GM18519 (cell line): ENCODE measurements around the gene OSBPL5.
"Not testable (repeated sequence)": the region's sequence is repeated elsewhere in the genome, so short reads cannot be mapped to it uniquely, and the experiment has no call there.

Experiments
- ATAC-seq: cut with Tn5 transposase; IDR thresholded peaks from one replicate; pipeline ENCODE4 v1.9.1; 2021; ENCODE audit warnings: mild to moderate bottlenecking, moderate library complexity; ENCODE audit not compliant: unreplicated experiment, low FRiP score

Gene OSBPL5

GRCh38 chr11:3124821-3125220 lies 40.3 kb downstream of the OSBPL5 start:
- ATAC-seq, result no peak

DNA sequence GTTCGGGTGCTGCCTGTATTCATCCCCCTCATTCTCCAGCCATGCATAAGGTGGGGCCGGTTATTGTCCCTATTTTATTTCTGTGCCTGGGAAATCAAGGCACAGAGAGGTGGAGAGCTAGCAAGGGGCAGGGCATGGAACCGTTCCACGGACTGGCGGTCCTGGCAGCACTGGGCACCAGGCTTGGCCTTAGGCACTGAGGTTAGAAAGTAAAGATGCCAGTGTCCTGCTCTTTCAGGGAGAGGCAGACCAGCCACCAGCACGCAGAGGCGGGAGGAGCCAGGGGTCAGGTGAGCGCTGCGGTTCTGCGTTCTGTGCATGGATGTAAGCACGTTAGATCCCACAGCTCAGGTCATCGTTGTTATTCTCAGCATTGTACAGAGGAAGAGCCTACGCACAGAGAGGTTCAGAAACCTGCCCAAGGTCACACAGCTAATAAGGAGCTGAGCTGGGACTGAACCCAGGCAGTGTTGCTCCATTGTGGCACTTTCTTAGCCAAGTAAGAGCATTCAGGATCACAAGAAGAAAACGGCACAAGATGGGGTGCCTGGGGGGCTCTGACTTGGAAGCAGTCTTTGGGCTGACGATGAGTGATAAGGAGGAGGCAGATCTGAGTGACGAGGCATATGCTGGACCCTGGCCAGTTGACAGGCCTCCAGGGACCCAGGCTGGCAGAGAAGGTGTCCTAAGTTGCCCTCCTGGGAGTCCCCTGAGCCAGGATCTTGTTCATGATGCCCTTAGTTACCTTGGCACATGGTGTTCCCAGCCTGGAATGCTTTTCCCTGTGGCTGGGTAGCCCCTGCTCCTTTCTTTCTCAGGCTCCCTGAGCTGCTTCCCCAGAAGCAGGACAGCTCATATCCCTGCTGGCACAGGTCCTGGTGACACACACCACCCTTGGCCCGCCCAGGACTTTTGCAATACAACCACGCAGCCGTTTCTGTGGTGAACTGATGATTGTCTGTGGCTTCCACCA lies 41.1 kb downstream of the OSBPL5 start:
- no peak for ATAC-seq

DNA sequence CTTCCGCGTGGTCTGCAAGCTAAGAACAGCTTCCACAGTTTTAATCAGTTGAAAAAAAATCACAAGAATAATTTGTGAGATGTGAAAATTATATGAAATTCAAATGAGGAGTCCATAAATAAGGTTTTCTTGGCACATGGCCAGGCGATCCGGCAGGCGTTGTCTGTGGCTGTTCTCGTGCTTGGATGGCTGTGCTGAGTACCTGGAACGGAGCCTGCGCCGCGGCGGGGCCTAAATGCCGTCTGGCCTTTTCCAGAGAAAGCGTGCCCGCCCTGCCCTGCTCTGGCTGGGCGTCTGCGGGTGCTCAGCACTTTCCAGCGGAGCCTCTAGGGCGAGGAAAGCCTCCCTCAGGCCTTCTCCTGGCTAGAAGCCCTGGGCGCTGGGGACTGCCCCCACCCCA lies 41.8 kb downstream of the OSBPL5 start:
- ATAC-seq, result no peak

DNA sequence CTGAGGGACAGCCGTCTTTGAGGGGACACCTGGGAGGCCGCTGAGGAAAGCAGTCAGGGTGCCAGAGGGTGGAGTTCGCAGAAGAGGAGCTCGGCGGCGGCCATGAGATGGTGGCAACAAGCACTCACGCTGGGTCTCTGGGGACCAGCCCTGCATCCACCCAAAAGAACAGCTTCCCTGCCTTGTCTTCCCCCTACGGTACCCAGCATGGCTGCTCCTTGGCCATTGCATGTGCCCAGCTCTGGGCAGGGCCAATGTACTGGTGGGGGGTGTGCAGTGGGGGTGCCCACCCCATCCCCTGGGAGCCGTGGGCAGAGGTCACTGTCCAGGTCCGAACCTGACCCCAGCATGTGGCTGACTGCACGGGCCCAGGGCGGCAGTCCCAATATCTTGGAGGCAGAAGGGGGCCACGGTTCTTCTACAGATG lies 42.3 kb downstream of the OSBPL5 start:
- ATAC-seq, result no peak

DNA sequence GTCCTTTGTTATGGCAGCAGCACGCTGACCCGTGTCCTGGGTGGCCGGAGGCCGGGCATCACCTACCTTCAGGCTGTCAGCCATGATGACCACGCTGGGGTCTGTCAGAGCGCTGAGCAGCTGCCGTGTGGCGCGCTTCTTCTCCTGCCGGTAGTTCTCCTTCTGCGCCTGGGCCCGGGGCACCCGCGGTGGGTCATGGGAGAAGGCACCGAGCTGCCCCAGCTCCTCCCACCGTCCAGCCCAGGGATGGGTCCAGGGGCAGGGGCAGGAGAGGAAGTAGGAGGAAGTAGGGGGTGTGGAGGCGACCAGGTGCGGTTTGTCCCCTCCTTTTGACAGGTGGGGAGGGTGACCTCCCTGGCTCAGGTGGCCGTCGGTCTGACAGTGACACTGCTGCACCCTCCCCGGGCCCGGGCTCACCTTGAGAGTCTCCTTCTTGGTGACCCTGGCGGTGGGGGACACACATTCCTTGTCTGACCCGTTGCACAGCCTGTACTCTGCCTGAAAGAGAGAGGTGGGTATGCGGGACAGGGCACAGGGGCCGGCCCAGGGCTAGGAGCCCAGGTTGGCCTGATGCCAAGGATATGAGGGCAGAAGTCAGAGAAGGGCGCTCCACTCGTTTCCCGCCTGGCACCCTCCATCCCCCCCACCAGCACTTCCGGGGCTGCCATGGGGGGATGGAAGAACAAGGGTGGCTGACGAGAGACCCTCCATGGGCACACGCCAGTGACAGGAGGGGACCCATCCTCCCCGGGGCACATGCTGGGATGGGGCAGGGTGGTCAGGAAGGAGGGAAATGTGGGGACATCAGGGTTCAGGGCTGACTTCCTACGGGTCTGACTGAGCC lies 43.0 kb downstream of the OSBPL5 start:
- ATAC-seq, result no peak

DNA sequence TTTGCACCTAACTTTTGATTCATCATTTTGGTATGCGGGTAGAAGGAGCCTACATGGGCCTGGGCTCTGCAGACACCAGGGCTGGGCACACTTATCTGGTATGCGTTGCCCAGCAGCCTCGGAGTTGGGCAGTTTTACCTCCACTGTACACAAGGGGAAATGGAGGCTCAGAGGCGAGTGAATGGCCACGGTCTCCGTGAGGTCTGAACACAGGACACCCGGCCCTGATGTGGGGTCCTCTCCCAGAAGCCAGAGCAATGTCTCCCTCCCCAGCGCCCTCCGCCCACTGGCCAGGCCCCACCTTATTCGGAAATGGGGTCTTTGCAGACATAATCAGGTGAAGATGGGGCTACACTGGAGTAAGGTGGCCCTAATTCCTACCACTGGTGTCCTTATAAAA lies 43.7 kb downstream of the OSBPL5 start:
- ATAC-seq, result no peak

GRCh38 chr11:3120071-3120792 lies 44.9 kb downstream of the OSBPL5 start:
- ATAC-seq, result no peak

DNA sequence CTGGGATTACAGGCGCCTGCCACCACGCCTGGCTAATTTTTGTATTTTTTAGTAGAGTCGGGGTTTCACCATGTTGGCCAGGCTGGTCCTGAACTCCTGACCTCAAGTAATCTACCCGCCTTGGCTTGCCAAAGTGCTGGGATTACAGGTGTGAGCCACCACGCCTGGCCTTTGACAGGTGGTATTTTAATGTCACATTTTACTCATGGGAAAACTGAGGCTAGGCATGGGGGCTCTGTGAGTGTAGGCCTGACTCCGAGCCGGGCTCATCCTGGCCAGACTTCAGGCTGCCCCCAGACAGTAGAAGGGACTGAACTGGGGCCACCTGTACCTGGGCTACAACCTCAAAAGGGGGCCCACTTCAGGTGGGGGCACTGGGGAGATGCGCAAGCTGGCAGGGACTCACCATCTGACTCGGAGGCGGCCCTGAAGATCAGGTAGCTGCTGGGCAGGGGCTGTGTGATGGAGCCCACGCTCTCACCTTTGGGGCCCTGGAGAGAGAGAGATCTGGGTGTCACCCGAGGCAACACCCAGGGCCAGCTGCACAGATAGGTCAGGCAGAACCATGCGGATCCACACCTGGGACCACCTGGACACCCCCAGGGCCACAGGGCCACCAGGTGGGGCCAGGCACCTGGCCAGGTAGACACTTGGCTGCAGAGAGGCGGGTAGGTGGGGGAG lies 45.8 kb downstream of the OSBPL5 start:
- ATAC-seq, result no peak

GRCh38 chr11:3115321-3115720 lies 49.8 kb downstream of the OSBPL5 start:
- ATAC-seq, result no peak

DNA sequence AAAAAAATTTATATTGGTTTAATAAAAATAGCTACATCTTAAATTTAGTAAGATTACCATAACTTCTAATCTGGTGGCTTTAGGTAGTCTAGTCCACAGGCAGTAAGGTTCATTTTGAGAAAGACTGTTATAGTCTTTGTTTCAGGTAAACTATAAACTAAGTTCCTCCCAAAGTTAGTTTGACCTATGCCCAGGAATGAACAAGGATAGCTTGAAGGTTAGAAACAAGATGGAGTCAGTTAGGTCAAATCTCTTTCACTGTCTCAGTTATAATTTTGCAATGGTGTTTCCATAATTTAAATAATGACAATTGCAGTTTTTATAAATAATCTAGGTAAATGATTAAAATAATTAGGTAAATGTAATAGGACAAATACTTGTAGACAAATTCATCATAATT lies 51.4 kb downstream of the OSBPL5 start:
- not testable (repeated sequence) for ATAC-seq

- ATAC-seq, result no peak
Observed at GRCh38 chr11:3111919-3112690, 53.0 kb downstream of the OSBPL5 start.

DNA sequence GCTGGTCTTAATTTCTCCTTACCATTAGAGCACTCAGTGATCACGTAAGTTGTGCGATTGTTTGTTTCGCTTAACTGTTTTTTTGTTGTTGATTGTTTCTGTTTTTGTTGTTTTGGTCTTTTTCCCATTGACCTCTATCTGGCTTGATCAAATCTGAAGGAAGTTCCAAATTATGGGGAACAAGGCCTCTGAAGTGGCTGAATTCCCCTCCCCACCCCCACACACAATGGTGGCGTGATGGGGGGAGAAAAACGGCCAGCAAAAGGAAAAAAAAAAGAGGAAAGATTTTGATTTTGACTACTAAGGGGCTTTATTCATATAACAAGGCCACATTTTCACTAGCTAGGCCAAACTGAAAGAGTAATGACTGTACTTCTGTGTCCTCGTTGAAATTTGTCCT lies 53.6 kb downstream of the OSBPL5 start:
- no peak for ATAC-seq

DNA sequence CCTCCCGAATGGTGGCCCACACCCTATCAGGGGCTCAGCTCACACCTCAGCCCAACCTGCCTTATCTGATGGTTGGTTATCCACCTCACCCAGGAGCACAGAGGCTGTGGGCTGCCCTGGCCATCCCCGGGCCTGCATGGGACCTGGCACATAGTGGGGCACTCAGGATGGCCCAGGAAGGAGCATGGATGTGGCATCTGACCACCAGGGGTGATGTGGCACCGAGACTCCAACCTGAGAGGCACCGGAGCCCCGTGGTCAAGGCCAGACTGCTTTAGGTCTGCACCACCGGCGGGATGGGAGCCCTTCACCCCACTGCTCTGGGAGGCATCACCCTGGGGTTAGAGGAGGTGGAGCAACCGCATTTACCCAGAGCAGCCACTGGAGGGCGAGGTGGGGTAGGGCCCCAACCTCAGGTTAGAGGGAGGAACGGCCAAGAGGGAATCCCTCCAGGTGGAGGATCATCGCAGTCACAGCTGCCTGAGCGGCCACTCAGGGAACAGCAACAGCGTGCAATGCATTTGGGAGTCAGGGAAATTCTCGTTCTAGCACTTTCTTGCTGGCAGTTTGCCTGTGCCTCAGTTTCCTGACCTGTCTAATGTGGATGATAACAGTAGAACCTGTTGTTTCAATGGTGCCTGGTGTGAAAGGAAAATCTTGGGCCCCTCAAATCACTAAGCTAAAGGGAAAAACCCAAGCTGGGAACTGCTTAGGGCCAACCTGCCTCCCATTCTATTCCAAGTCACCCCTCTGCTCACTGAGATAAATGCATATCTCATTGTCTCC lies 55.0 kb downstream of the OSBPL5 start:
- ATAC-seq, result no peak

DNA sequence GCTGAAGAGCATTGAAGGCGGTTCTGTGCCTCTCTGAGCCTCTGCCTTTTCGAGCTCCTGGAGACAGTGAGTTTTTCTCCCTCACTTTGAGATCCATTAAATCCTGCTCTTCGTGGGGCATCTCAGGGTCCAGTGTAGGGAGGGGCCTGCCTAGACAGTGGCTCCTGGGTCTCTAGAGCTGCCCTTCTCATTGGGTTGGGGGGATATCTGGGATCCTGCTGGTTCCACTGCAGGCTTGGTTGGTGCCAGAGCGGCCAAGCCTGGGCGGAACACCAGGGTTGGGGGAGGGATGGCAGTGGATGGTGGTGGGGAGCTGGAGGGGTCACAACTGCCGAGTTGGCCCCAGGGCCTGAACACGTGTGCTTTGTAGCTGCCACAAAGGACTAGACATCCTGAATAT lies 55.7 kb downstream of the OSBPL5 start:
- ATAC-seq, result no peak

GRCh38 chr11:3108183-3108721 lies 56.9 kb downstream of the OSBPL5 start:
- no peak for ATAC-seq

- no peak for ATAC-seq
Observed at GRCh38 chr11:3107608-3108182, 57.4 kb downstream of the OSBPL5 start.

- no peak for ATAC-seq
Observed at GRCh38 chr11:3106736-3107524, 58.2 kb downstream of the OSBPL5 start.
